Measurements from ENCODE around the gene CCDC40. TPM values are rescaled to one million over a fixed set of nuclear protein-coding genes. Genes with fewer than 3 reads are reported as not detected.

The CCDC40 gene
- total RNA-seq, 1 donor from 2014 or later: 4.4 TPM

DNA sequence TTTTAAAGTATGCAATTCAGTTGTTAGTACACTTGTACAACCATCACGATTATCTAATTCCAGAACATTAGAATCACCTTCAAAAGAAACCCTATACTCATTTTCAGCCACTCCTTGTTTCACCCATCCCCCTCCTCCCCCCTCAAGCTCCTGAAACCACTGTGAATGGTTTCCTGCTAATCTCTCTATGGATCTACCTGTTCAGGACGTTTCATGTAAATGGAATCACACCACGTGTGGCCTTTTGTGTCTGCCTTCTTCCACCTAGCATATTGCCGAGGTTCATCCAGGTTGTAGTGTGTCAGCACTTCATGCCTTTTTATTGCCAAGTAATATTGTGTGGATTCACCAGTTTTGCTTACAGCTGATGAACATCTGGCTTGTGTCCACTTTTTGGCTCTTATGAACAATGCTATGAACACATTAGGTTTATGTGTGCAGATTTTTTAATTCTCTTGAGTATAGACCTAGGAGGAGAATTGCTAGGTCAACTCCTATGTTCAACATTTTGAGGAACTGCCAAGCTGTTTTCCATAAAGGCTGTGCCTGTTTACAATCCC is 92.6 kb downstream of the CCDC40 start:
- DNase-seq (ENCODE audit: low read depth): no peak
- TF ChIP-seq, protein P1, sequence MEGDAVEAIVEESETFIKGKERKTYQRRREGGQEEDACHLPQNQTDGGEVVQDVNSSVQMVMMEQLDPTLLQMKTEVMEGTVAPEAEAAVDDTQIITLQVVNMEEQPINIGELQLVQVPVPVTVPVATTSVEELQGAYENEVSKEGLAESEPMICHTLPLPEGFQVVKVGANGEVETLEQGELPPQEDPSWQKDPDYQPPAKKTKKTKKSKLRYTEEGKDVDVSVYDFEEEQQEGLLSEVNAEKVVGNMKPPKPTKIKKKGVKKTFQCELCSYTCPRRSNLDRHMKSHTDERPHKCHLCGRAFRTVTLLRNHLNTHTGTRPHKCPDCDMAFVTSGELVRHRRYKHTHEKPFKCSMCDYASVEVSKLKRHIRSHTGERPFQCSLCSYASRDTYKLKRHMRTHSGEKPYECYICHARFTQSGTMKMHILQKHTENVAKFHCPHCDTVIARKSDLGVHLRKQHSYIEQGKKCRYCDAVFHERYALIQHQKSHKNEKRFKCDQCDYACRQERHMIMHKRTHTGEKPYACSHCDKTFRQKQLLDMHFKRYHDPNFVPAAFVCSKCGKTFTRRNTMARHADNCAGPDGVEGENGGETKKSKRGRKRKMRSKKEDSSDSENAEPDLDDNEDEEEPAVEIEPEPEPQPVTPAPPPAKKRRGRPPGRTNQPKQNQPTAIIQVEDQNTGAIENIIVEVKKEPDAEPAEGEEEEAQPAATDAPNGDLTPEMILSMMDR (IDR thresholded peaks at IDR 0.05; ENCODE audit: insufficient read depth, low read length, poor library complexity, severe bottlenecking): no peak
- no peaks in the 10 kb centered on the region for H3K27me3 ChIP-seq (ENCODE audit: control insufficient read depth, insufficient read depth, low read length)

DNA sequence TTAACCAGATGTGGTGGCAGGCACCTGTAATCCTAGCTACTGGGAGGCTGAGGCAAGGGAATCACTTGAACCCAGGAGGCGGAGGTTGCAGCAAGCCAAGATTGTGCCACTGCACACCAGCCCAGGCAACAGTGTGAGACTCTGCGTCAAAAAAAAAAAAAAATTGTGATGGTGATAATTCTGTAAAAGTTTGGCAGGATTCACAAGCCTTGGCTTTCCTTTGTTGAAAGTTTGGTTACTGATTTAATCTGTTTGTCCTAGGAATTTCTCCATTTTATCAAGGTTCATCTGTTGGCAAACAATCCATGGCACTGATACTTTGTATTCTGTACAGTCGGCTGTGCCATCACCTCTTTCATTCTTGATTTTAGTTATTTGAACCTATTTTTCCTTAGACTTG is 94.5 kb downstream of the CCDC40 start:
- Histone ChIP-seq H3K27me3 (ENCODE audit: control insufficient read depth, insufficient read depth, low read length) (no peaks in the 10 kb centered on the region), H3K4me3 (ENCODE audit: low read depth, low read length) (no peak overlapping the region), H3K36me3 (ENCODE audit: control insufficient read depth, insufficient read depth, low read length) (no peaks in the 10 kb centered on the region)
- TF ChIP-seq, protein P1 (IDR thresholded peaks at IDR 0.05; ENCODE audit: insufficient read depth, low read length, poor library complexity, severe bottlenecking): no peak
- DNase-seq (ENCODE audit: low read depth): no peak

More for the DNA sequence above, 92.6 kb downstream of the CCDC40 start:
- Histone ChIP-seq H3K36me3 (ENCODE audit: control insufficient read depth, insufficient read depth, low read length) (no peaks in the 10 kb centered on the region), H3K4me3 (ENCODE audit: low read depth, low read length) (no peak overlapping the region)

DNA sequence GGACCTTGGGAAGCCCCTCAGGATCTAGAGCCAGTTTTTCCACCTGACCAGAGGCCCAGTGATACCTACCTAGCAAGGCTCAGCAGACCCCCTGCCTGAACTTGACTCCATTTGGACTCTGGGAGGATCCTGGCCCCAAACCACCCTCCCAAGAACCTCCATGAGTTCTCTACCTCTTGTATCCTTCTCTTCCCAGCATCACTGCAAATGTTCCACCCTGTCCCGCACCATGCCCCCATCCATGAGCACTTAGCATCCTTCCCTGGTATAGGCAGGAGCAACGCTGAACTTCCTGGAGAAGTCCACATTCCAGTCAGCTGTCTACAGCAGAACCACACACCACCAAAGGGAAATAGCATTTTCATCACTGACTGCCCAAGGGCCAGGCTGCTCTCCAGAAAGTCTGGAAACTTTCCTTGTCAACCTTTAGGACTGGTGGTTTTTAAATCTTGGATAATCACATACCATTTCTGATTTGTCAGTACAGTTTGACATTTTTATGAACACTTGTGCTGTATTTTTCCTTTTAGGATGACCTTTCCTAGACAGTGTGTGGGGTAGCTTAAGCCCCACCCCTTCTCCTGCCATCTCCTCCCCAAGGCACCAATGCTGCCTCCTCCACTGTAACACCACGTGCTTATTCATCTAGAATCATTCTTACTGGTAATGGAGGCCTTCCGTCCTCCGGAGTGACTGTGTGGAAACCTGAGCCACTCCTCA is 96.6 kb downstream of the CCDC40 start:
- TF ChIP-seq, protein P1 (IDR thresholded peaks at IDR 0.05; ENCODE audit: insufficient read depth, low read length, poor library complexity, severe bottlenecking): no peak
- peaks cover 1% of the 10 kb centered on the region for H3K36me3 ChIP-seq (ENCODE audit: control insufficient read depth, insufficient read depth, low read length)
- DNase-seq (ENCODE audit: low read depth): no peak
- no peak overlapping the region for H3K4me3 ChIP-seq (ENCODE audit: low read depth, low read length)
- H3K27me3 ChIP-seq (ENCODE audit: control insufficient read depth, insufficient read depth, low read length): no peaks in the 10 kb centered on the region

DNA sequence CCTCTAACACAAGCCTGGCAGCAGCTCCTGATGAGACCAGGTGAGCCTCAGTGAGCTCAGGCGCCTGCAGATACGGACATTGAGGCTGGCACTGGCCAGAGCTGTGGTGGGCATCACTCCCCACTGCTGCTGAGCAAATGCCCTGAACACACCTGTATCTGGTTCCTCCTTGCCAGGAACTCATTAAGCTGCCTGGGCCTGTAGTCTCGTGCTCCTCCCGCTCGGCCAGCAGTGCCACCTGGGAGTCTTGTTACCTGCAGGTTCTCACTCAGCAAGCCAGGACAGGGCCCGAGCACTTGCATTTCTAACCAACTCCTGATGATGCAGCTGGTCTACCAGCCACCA is 97.2 kb downstream of the CCDC40 start:
- DNase-seq (ENCODE audit: low read depth): no peak
- TF ChIP-seq, protein P1 (IDR thresholded peaks at IDR 0.05; ENCODE audit: insufficient read depth, low read length, poor library complexity, severe bottlenecking): no peak
- H3K27me3 ChIP-seq (ENCODE audit: control insufficient read depth, insufficient read depth, low read length): no peaks in the 10 kb centered on the region
- no peak overlapping the region for H3K4me3 ChIP-seq (ENCODE audit: low read depth, low read length)
- peaks cover 1% of the 10 kb centered on the region for H3K36me3 ChIP-seq (ENCODE audit: control insufficient read depth, insufficient read depth, low read length)

GRCh38 chr17:80137131-80137530 is 100.7 kb downstream of the CCDC40 start:
- H3K36me3 ChIP-seq (ENCODE audit: control insufficient read depth, insufficient read depth, low read length): peaks cover 6% of the 10 kb centered on the region
- DNase-seq (ENCODE audit: low read depth): no peak
- no peak overlapping the region for H3K4me3 ChIP-seq (ENCODE audit: low read depth, low read length)
- H3K27me3 ChIP-seq (ENCODE audit: control insufficient read depth, insufficient read depth, low read length): no peaks in the 10 kb centered on the region
- TF ChIP-seq, protein P1 (IDR thresholded peaks at IDR 0.05; ENCODE audit: insufficient read depth, low read length, poor library complexity, severe bottlenecking): no peak
